Spleen (tissue), 11 donors: ENCODE results near the gene GABBR2. TPM values are rescaled to one million over a fixed set of nuclear protein-coding genes. Genes with fewer than 3 reads are reported as not detected.

Experiments
- DNase-seq: peaks from one replicate; pipeline ENCODE4 v3.0.0-alpha.2; 2020
- H3K27ac ChIP-seq, 8 donors: fragments of 200-600 bp; sonication (generic) in 7 of 8; 1 replicate in 4 of 8; 2 replicates in 4 of 8; pipeline versions ENCODE4 v1.5.0 to v1.8.0; 2016 to 2021; ENCODE audit warnings: inconsistent platforms in 4 of 8, mild to moderate bottlenecking in 4 of 8, moderate library complexity in 1 of 8
- H3K27me3 ChIP-seq, 7 donors: fragments of 200-600 bp; sonication (generic) in 6 of 7; replicated peaks in 1 of 7; 1 replicate in 4 of 7; 2 replicates in 3 of 7; pipeline versions ENCODE4 v1.5.0 to v1.8.0; 2016 to 2021; ENCODE audit warnings: inconsistent platforms in 3 of 7, mild to moderate bottlenecking in 1 of 7
- H3K36me3 ChIP-seq, 6 donors: fragments of 200-600 bp; sonication (generic) in 5 of 6; 1 replicate in 4 of 6; 2 replicates in 2 of 6; pipeline versions ENCODE4 v1.5.0 to v1.8.0; 2016 to 2021; ENCODE audit warnings: inconsistent platforms in 2 of 6
- H3K4me1 ChIP-seq, 6 donors: fragments of 200-600 bp; sonication (generic) in 5 of 6; 1 replicate in 3 of 6; 2 replicates in 3 of 6; pipeline versions ENCODE4 v1.5.0 to v1.8.0; 2016 to 2021; ENCODE audit warnings: inconsistent platforms in 3 of 6
- H3K4me3 ChIP-seq, 8 donors: fragments of 200-600 bp; sonication (generic) in 7 of 8; 1 replicate in 4 of 8; 2 replicates in 4 of 8; pipeline versions ENCODE4 v1.5.0 to v1.8.0; 2016 to 2021; ENCODE audit warnings: inconsistent platforms in 4 of 8, mild to moderate bottlenecking in 4 of 8, moderate library complexity in 2 of 8
- H3K9me3 ChIP-seq, 8 donors: fragments of 200-600 bp; sonication (generic) in 7 of 8; 1 replicate in 4 of 8; 2 replicates in 4 of 8; pipeline versions ENCODE4 v1.5.0 to v1.8.0; 2016 to 2021; ENCODE audit warnings: inconsistent platforms in 4 of 8
- POLR2A ChIP-seq, 3 donors: fragments of 450-650 bp; IDR thresholded peaks; one replicate each; pipeline ENCODE4 v1.5.1; 2017; ENCODE audit warnings: antibody characterized with exemption in 3 of 3, mild to moderate bottlenecking in 1 of 3
- POLR2AphosphoS5 ChIP-seq, 3 donors: sonication (generic); formaldehyde crosslinking; IDR thresholded peaks; one replicate each; pipeline ENCODE4 v1.5.1; 2017; ENCODE audit warnings: antibody characterized with exemption in 3 of 3
- WGBS, 5 donors: extraction: QIAGEN DNeasy Blood & Tissue Kit in 3 of 5; methylation state at CpG; one replicate each; pipeline versions ENCODE4 v1.1.5 to v1.1.7; 2013 to 2018; 5-methylcytosine and 5-hydroxymethylcytosine counted together
- intact Hi-C: fragments of 100-400 bp; cut with DNase I; formaldehyde crosslinking; loops from one replicate; pipeline ENCODE4 v1.15.0; 2023; ENCODE audit warnings: low total_unique reads
- polyA plus RNA-seq, 3 donors: library from polyadenylated mRNA; stranded (reverse); fragments of 200-250 nt; gene quantifications; one replicate each; pipeline ENCODE4 v1.2.1, GENCODE V29; 2013
- total RNA-seq, 7 donors: library from RNA; depleted of rRNA in 3 of 7; stranded (reverse); fragments of >200 nt in 3 of 7; fragmentation: NEBNext Ultra II Directional in 4 of 7; extraction: Animal tissue kit (Norgen Biotek cat#: 25700) in 4 of 7; gene quantifications; one replicate each; pipeline versions ENCODE4 v1.1.0 to v1.2.1, GENCODE V29; 2016 to 2021
- TF ChIP-seq, protein P1 (sequence below), 11 experiments: fragments of 200-600 bp in 7 of 11; fragments of 450-650 bp in 4 of 11; sonication (generic) in 4 of 11; IDR thresholded peaks in 8 of 11; conservative IDR thresholded peaks in 3 of 11; 1 replicate in 7 of 11; 2 replicates in 4 of 11; pipeline versions ENCODE4 v1.4.0 to v1.8.0; 2016 to 2021; ENCODE audit warnings: antibody characterized with exemption in 11 of 11, inconsistent platforms in 4 of 11, mild to moderate bottlenecking in 1 of 11
- donor health status: healthy with polysubstance abuse.
- donor health status: DM: no; HTN: no; CAD: no; lungs with moderate emphysema.
- donor health status: DM: no; HTN: no; CAD: no.
- donor health status: Bipolar disorder and iron deficiency.
- donor health status: healthy.
- donor health status: DM: no; HTN: no; CAD: no.
- donor health status: DM: yes; HTN: yes; CAD: no.

The GABBR2 gene
- total and polyA plus RNA-seq, 10 donors = 0.03 to 0.32 (median 0.07) TPM; not detected in 7

- H3K27ac ChIP-seq = no peak overlapping the region
- H3K27me3 ChIP-seq = peaks cover 0 to 10% (median 0%) of the 10 kb centered on the region in 7 donors
- no peaks in the 10 kb centered on the region for H3K36me3 ChIP-seq
- H3K4me3 ChIP-seq = no peak overlapping the region
- intact Hi-C loops = no loop called here
- H3K9me3 ChIP-seq = no peaks in the 10 kb centered on the region
- no peaks in the 10 kb centered on the region for H3K4me1 ChIP-seq
- DNase-seq = no peak
- 92 to 95% (median 93%) methylated on average over 18 of the region's 18 CpGs for WGBS, 5 donors
- TF ChIP-seq, protein P1, sequence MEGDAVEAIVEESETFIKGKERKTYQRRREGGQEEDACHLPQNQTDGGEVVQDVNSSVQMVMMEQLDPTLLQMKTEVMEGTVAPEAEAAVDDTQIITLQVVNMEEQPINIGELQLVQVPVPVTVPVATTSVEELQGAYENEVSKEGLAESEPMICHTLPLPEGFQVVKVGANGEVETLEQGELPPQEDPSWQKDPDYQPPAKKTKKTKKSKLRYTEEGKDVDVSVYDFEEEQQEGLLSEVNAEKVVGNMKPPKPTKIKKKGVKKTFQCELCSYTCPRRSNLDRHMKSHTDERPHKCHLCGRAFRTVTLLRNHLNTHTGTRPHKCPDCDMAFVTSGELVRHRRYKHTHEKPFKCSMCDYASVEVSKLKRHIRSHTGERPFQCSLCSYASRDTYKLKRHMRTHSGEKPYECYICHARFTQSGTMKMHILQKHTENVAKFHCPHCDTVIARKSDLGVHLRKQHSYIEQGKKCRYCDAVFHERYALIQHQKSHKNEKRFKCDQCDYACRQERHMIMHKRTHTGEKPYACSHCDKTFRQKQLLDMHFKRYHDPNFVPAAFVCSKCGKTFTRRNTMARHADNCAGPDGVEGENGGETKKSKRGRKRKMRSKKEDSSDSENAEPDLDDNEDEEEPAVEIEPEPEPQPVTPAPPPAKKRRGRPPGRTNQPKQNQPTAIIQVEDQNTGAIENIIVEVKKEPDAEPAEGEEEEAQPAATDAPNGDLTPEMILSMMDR (IDR thresholded peaks at IDR 0.05 in 8 of 11, conservative IDR thresholded peaks at IDR 0.05 in 3 of 11) = no peak
- no peak for TF ChIP-seq POLR2AphosphoS5 (IDR thresholded peaks at IDR 0.05)
- no peak for TF ChIP-seq POLR2A (IDR thresholded peaks at IDR 0.05)
Measured at GRCh38 chr9:98290411-98290810, 418.3 kb downstream of the GABBR2 start.

DNA sequence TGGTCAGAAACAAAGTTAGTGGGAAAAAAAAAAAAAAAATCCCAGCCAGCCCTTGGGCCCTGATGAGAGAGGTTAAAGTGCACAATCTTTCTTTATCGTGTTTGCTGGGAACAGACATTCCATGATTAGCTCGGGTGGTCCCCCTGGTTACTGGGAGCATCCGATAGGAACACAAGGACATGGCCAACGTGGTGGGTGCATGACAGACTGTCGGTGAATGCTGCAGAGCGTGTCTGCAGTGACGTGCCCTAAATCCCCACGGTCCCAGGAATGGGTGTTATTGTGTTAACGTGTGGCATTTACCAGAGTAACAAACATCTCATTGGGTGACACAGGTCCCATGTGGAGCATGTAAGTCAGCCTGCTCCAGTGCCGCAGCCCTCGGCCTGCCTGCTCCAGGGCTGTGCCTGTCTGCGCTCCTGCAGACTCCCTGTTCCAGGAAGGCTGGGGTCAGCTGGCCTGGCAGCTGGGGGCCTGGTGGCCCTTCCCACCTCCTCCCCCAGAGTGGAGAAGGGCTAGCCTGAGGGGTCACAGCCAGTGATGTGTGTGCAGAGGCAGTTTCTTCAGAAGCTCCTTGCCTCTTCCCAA, 419.0 kb downstream of the GABBR2 start:
- no peaks in the 10 kb centered on the region for H3K36me3 ChIP-seq
- H3K27ac ChIP-seq = no peak overlapping the region
- H3K4me1 ChIP-seq = no peaks in the 10 kb centered on the region
- TF ChIP-seq, protein P1 (IDR thresholded peaks at IDR 0.05 in 8 of 11, conservative IDR thresholded peaks at IDR 0.05 in 3 of 11) = no peak
- TF ChIP-seq POLR2A (IDR thresholded peaks at IDR 0.05) (no peak), POLR2AphosphoS5 (IDR thresholded peaks at IDR 0.05) (no peak)
- H3K27me3 ChIP-seq = peaks cover 0 to 14% (median 0%) of the 10 kb centered on the region in 7 donors
- WGBS, 5 donors = 79 to 87% (median 86%) methylated on average over 12 of the region's 12 CpGs
- DNase-seq = no peak
- no peaks in the 10 kb centered on the region for H3K9me3 ChIP-seq
- intact Hi-C loops = no loop called here
- H3K4me3 ChIP-seq = no peak overlapping the region

DNA sequence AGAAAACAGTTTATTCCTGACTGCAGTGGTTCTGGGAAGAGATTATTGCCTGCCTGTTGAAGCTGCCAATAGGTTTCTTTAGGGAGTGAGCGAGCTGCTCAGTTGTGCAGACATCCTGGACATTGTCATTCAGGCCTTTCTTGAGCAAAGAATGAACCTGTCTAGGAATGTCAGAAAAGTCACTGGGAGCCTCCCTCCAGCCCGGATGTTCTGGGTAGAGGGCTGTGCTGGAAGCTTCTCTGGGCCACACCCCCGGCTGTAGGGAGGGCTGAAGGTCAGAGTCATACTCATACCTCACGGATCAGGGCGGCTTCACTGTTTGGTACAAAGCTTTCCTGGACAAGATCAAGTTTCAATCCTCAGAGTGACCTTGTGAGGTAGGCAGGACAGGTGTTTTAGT, 419.9 kb downstream of the GABBR2 start:
- no peak for DNase-seq
- Histone ChIP-seq H3K27me3 (peaks cover 0 to 16% (median 0%) of the 10 kb centered on the region in 7 donors), H3K4me3 (no peak overlapping the region), H3K36me3 (no peaks in the 10 kb centered on the region), H3K9me3 (no peaks in the 10 kb centered on the region), H3K27ac (no peak overlapping the region), H3K4me1 (no peaks in the 10 kb centered on the region)
- intact Hi-C loops = no loop called here
- TF ChIP-seq POLR2AphosphoS5 (IDR thresholded peaks at IDR 0.05) = no peak
- TF ChIP-seq POLR2A (IDR thresholded peaks at IDR 0.05) = no peak
- TF ChIP-seq, protein P1 (IDR thresholded peaks at IDR 0.05 in 8 of 11, conservative IDR thresholded peaks at IDR 0.05 in 3 of 11) = no peak
- WGBS, 5 donors = 70 to 80% (median 75%) methylated on average over 4 to 5 of the region's 5 CpGs

GRCh38 chr9:98287384-98287783, 421.4 kb downstream of the GABBR2 start:
- Histone ChIP-seq H3K4me1 (no peaks in the 10 kb centered on the region), H3K27me3 (peaks cover 0 to 27% (median 0%) of the 10 kb centered on the region in 7 donors), H3K9me3 (no peaks in the 10 kb centered on the region), H3K36me3 (no peaks in the 10 kb centered on the region), H3K4me3 (no peak overlapping the region), H3K27ac (no peak overlapping the region)
- no peak for DNase-seq
- TF ChIP-seq POLR2AphosphoS5 (IDR thresholded peaks at IDR 0.05) (no peak), POLR2A (IDR thresholded peaks at IDR 0.05) (no peak)
- TF ChIP-seq, protein P1 (IDR thresholded peaks at IDR 0.05 in 8 of 11, conservative IDR thresholded peaks at IDR 0.05 in 3 of 11) = no peak
- 87 to 94% (median 93%) methylated on average over 4 of the region's 4 CpGs for WGBS, 5 donors
- intact Hi-C loops = no loop called here
